ENCODE data around the gene SERPINE3.

SERPINE3 gene

GRCh38 chr13:51329606-51330005 lies 9.9 kb upstream of the SERPINE3 start:
- DNase-seq, result no peak

DNA sequence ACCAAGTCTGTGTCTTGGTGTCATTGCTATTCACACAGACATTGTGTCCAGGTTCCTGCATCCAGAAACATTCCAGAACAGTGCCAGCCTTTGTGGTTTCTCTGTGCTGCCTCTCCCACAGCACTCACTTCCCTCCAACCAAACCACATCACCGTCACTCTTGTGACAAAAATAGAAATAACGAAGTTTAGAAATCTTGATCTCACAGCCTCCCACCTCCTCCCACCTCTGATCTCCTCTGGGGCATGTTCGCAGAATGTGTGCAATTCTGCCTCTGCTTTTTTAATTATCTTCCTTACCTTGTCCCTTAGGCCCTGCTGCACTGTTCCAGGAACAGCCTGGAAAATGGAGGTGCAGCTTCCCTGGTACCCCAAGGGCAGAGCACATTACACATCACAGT lies 8.7 kb upstream of the SERPINE3 start:
- DNase-seq, result no peak

DNA sequence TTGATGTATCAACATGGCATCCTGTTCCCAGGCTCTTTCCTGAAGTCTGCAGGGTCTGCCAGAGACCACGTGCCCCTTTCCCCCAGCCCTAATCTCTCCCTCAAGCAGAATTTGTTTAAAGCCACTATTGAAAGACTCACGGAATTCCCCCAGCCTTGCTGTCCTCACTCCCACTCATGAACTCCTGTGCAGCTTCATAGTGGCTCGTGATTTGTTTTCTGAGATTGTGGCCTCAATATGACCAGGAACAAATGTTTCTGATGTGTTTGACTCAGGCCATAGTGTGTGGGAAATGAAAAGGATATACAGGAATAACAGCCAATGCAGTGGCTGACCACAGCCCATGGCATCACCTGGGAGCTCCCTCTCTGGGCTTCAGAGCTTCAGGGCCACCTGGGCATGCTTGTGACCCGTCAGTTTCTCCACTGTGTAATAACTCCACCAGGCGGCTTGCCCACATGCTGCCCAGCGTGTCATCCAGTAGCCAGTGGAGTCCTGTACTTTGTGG lies 8.1 kb upstream of the SERPINE3 start:
- no peak for DNase-seq

DNA sequence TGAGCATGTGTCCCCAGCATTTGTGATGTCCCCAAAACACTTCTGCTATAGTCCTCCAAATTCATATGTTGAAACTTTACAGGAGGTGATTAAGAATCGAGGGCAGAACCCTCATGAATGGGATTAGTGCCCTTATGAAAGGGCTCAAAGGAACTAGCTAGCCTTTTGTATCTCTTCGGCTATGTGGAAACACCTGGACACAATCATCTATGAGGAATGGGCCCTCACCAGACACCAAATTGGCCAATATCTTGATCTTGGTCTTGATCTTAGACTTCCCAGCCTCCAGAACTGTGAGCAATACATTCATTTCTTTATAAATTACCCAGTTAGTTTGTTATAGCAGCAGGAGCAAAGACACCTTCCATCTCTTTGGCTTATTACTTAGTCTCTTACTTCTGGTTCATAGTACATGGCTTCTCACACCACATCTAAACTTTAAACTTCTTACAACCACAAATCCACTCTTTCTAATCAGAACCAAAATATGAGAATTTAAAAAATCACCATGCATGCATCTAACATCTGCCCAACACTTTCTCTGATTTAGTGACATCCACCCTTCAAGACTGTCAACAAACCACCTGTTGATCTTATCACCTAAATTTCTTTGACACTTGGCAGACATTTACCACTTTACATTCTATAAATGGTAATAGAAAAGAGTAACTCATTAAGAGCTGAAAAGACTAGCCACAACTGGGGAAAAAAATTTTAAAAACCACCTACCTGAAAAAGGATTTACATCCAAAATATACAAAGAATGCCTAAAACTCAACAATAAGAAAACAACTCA lies 6.7 kb upstream of the SERPINE3 start:
- no peak for DNase-seq

GRCh38 chr13:51333421-51333820 lies 6.1 kb upstream of the SERPINE3 start:
- DNase-seq, result no peak

- no peak for DNase-seq
Observed at GRCh38 chr13:51333826-51334225, 5.7 kb upstream of the SERPINE3 start.

GRCh38 chr13:51336746-51337145 lies 2.7 kb upstream of the SERPINE3 start:
- no peak for DNase-seq

DNA sequence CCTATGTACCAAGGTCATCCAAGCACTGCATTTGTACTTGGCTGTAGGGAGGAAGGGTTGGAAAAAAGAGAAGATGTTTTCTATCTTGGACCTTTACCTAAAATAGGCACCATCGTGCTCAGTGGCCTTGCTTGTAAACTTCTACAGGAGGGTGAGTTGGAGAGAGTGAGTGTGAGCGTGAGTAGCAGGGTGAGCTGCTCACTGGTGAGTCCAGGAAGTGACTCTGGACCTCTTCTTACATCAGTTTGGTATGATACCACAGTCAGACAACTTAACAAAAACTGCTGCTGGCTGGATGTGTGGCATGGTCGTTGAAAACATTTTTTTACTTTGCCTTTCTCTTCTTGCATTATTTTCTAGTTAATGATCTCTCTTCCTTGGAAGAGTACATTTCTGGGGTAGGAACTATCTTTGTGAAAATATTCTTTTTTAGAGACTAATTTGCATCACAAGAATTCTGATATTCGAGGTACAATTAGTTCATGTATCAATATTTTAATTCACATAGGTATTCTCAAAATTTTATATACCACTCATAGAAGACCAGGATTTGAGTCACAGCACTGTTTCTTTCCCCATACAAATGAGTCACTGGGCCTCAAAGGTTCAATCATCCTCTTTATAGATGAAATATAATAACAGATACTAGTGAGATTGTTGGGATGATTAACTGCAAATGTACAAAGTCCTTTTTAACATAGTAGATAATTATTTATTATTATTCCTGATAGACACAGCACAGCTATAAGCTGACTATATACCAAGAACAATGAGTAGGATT lies 651 bp downstream of the SERPINE3 start:
- no peak for DNase-seq

- no peak for DNase-seq
Observed at GRCh38 chr13:51341232-51341631, 1.7 kb downstream of the SERPINE3 start.

DNA sequence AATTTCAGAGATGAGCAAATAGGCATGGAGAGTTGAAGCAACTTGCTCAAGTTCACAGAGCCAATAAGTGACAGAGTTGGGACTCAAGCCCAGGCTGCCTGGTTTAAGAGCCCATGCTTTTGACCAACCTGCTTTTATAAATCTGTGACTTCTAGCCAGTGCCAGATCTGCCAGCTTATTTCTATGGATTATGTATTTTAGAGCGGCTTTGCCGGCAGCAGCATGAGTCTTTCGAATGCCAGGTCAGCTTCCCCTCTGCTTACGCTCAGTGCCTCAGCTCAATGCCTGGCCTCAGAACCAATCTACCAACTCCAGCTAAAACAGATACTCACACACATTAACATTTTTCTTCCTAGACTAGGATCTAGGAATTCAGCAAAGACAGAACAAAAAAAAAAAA lies 2.3 kb downstream of the SERPINE3 start:
- DNase-seq, result no peak

- DNase-seq, result no peak
Observed at GRCh38 chr13:51342706-51343105, 3.2 kb downstream of the SERPINE3 start.

DNA sequence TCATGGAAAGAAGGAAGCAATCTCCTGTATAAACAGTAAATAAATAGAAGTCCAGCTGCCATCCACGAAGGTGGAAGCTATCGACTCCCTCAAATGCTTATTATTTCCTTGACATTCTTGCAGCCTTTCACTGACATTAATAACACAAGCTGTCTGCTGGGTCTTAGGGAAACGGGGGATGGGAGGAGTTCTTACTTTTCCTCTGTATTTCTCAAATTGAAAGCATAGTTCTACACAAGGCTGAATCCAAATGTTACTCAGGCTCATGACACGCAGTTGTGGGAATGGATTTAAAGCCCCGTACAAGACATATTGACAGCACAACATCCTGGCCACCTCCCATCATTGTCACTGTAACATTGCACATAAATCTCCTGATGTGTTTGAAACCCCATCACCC lies 4.0 kb downstream of the SERPINE3 start:
- DNase-seq, result no peak

GRCh38 chr13:51346397-51346796 lies 6.9 kb downstream of the SERPINE3 start:
- DNase-seq, result no peak

GRCh38 chr13:51347099-51347498 lies 7.6 kb downstream of the SERPINE3 start:
- DNase-seq, result no peak

DNA sequence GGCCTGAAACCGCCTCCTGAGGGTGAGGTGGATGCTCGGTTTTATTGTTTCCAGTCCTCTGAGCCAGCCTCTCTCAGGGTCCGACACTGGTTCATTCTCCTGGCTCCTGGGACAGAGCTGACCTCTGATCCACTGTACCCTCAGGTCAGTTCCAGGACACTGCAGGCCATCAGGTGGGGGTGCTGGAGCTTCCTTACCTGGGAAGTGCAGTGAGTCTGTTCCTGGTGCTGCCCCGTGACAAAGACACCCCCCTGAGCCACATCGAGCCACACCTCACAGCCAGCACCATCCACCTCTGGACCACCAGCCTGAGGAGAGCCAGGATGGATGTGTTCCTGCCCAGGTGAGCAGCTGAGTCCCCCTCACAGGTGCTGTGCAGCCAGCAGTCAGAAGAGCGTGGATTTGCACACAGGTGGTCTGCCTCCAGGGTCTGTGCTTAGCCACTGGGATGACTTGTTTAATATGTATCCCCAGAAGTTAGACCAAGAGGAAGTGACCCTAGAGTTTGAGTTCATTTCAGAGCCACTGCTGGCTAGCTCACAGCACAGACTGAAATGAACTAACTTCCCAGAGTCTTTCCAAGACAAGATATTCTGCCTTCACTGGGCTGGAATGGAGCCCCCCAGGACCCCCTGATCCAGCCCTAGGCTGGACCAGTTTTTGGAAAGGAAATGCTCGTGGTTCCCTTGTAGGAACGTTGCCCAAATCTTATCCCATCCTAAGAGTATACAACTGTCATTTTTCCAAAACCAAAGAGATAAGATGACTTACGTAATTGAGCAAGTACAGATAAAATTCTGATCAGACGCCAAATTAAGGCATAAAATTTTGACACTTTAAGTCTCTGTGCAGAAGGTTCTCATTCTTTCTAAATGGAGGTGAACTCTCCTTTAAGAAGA lies 8.8 kb downstream of the SERPINE3 start:
- no peak for DNase-seq

DNA sequence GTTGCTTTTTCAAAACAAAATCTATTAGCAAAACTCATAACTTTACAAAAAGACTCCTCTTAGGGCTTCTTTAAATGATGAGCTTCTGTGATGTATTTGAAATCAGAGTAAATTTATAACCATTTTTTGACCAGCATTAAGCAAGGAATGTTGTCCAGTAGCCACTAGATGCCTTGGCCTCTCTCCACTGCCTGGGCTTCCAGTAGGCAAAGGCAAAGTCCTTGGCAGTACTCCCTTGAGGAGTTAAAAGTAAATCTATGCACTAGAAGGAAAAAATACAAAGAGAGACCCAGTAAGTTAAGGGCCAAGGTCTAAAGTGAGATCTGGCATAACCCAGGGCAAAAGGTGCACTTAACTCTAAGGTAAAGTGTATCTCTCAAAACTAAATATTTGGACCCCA lies 9.5 kb downstream of the SERPINE3 start:
- DNase-seq, result no peak

DNA sequence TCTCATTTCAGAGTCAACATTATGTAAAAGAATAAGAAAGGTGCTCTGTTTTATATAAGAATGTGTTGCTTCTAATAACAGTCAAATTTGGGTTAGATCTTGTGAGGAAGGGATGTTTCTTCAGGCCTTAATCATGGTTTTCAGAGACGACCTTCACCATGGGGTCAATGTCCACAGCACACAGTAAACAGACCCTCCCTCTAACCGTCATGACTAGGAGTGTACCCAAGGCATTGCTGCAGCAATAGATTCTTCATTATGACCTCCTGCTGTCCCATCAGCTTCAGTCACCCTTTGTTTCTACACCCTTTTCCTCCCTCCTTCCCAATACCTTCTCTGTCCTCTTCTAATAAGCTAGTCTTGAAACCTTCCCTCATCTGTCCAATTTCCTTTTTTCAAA lies 15.7 kb downstream of the SERPINE3 start:
- no peak for DNase-seq

GRCh38 chr13:51357928-51358595 lies 18.6 kb downstream of the SERPINE3 start:
- DNase-seq, result no peak

DNA sequence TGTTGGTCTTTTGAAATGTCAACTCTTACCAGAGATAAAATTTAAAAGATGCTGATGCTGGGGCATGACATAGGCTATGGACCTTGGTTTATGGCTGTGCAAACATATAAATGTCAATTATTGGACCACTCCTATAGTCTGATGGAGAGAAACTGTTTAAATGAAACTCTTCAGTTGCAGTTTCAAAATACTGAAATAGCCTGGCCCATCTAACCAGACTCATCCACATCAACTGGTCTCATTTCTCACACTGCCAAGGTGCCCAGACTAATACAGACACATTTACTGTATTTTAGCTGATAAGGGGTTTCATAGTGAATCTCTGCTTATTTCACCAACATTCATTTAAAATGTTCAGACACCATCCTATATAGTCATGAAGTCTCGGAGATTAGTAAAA lies 19.9 kb downstream of the SERPINE3 start:
- DNase-seq, result no peak

DNA sequence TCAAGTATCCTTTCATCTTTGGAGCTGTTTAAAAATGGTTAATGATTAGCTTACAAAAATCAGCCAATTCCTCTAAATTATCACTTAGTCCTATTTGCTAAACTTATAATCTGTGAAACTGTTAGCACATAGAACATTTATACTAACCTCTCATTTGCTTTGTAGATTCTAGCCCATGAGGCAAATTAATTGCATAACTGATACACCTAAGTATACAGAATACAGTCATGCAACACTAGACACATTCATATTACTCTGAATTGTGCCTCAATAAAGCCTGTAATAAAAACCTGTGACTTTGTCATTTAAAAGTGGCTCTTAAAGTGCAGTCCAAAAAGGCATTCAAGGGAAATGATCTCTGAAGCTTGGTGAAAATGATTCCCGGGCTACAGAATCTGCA lies 21.0 kb downstream of the SERPINE3 start:
- no peak for DNase-seq

DNA sequence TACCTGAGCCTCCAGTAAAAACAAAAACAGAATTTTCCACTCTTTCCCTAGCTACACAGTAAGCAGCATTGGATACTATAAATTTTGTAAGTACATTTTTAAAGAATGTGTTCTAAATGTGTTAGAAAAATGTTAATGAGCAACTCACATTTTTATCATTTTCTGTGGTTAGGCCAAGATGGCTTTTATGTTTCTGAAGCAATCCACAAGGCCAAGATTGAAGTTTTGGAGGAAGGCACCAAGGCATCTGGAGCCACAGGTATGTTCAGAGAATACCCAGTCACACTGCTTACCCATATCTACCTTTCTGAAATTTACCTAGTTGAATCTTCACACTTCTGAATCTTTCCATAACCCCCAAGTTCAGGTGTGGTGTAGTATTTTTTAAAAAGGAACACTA lies 21.6 kb downstream of the SERPINE3 start:
- no peak for DNase-seq

- DNase-seq, result no peak
Observed at GRCh38 chr13:51363625-51364024, 24.1 kb downstream of the SERPINE3 start.
